ENCODE data around the gene LDB2.

LDB2 gene

DNA sequence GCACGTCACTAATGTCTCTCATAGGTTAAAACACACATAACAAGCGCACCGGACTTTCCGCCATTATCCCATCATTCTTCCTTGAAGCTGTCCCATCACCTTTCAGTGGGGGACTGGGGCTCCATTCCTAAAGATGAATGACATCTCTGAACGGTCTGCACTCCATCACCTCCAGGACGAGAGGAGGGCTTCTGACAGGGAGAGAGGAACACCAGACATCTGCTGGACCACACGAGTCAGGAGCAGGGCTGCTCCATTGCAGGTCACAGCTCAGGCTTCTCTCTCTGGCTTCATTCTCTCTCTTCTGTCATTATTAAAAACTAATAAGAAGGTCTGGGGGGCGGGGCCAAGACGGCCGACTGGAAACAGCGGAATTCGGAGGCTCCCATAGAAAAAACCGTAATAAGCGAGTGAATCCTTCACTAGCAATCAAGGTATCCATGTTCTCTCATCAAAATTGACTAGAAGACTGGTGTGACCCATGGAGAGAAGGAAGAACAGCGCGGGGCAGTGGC, 289.8 kb downstream of the LDB2 start:
- no peaks in the 10 kb centered on the region for H3K36me3 ChIP-seq
- peaks cover 14% of the 10 kb centered on the region for H3K9me3 ChIP-seq (ENCODE audit: severe bottlenecking)
- TF ChIP-seq, protein P1, sequence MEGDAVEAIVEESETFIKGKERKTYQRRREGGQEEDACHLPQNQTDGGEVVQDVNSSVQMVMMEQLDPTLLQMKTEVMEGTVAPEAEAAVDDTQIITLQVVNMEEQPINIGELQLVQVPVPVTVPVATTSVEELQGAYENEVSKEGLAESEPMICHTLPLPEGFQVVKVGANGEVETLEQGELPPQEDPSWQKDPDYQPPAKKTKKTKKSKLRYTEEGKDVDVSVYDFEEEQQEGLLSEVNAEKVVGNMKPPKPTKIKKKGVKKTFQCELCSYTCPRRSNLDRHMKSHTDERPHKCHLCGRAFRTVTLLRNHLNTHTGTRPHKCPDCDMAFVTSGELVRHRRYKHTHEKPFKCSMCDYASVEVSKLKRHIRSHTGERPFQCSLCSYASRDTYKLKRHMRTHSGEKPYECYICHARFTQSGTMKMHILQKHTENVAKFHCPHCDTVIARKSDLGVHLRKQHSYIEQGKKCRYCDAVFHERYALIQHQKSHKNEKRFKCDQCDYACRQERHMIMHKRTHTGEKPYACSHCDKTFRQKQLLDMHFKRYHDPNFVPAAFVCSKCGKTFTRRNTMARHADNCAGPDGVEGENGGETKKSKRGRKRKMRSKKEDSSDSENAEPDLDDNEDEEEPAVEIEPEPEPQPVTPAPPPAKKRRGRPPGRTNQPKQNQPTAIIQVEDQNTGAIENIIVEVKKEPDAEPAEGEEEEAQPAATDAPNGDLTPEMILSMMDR (IDR thresholded peaks at IDR 0.05; ENCODE audit: low read depth, low read length) = no peak
- H3K27me3 ChIP-seq (ENCODE audit: insufficient read depth, low read depth, severe bottlenecking) = no peaks in the 10 kb centered on the region
- H3K27ac ChIP-seq = peak overlapping the region; percentile 69
- H3K4me3 ChIP-seq (ENCODE audit: low read depth, low read length) = no peak overlapping the region
- no peak for DNase-seq

DNA sequence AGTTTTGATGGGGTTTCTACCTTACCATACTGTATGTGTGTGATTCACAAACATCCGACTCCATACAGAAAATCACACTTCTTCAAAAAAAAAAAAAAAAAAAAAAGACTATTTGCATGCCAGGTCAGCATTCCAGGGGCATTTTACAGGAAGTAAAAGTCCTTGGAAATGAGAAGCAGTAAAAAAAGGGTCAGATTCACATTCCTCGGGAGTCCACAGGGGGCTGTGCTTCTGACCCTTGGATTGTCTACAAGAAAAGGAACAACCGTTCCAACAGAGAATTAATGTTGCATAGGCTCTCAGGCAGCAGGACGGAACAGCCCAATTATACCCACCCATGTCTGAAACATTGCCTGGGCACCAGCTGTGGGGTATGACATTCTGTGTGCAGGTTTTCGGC, 290.3 kb downstream of the LDB2 start:
- Histone ChIP-seq H3K4me3 (ENCODE audit: low read depth, low read length) (no peak overlapping the region), H3K9me3 (ENCODE audit: severe bottlenecking) (peaks cover 14% of the 10 kb centered on the region), H3K27ac (no peak overlapping the region), H3K27me3 (ENCODE audit: insufficient read depth, low read depth, severe bottlenecking) (no peaks in the 10 kb centered on the region), H3K36me3 (no peaks in the 10 kb centered on the region)
- no peak for DNase-seq
- TF ChIP-seq, protein P1 (IDR thresholded peaks at IDR 0.05; ENCODE audit: low read depth, low read length) = no peak

DNA sequence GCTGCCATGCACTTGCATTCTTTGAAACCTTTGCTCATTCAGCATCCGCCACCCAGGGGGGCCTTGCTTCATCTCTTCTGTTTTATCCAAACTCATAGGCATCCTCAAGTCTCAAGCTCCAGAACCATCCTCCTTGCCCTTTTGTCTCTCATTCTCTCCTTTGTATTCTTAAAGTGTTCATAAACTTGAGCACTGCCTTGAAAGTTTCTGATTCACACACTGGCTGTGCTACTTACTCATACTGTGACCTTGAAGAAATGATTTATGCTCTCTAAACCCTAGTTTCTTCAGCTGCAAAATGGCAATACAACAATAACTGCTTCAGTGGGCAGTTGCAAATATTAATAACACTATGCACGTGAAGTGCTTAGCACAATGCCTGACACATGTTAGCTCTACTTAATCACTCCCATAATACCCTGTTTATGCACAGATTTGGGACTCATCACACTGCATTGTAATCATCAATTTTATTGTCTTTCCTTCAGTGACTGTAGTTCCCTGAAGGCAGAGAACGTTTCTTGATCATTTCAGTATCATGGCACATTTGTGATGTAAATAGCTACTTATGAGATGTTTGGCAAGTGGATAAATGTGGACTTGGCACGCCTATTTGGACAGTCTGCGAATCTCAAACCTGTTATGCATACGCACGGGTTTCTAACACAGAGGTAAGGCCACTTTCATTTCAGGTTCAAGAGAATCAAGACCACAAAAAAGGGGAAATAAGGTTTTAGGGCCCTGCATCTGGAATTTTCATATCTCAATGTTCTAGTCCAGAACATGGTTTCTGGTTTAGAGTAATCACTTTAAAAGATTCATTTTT, 291.0 kb downstream of the LDB2 start:
- H3K27me3 ChIP-seq (ENCODE audit: insufficient read depth, low read depth, severe bottlenecking) = no peaks in the 10 kb centered on the region
- no peak overlapping the region for H3K27ac ChIP-seq
- DNase-seq = no peak
- TF ChIP-seq, protein P1 (IDR thresholded peaks at IDR 0.05; ENCODE audit: low read depth, low read length) = no peak
- H3K4me3 ChIP-seq (ENCODE audit: low read depth, low read length) = no peak overlapping the region
- peaks cover 14% of the 10 kb centered on the region for H3K9me3 ChIP-seq (ENCODE audit: severe bottlenecking)
- H3K36me3 ChIP-seq = no peaks in the 10 kb centered on the region

DNA sequence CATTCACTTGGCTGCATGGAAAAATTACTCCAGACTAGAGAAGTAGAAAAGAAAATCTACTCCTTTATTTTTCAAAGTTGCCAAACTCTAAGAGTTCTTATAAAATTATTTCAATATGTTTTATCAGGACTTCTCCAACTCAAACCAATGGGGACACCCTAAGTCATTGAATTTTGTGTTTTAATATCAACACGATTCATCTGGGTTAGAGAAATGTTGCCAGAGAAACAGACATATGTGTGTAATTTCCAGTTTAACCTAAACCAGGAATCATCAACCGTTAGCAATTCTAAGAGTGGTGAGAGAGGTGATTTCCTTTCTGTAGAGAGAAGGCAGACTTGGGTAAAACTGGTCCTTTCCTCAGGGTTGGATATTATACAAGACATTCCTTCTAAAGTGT, 291.8 kb downstream of the LDB2 start:
- TF ChIP-seq, protein P1 (IDR thresholded peaks at IDR 0.05; ENCODE audit: low read depth, low read length) = no peak
- Histone ChIP-seq H3K27ac (no peak overlapping the region), H3K36me3 (no peaks in the 10 kb centered on the region), H3K4me3 (ENCODE audit: low read depth, low read length) (no peak overlapping the region), H3K9me3 (ENCODE audit: severe bottlenecking) (peaks cover 14% of the 10 kb centered on the region), H3K27me3 (ENCODE audit: insufficient read depth, low read depth, severe bottlenecking) (no peaks in the 10 kb centered on the region)
- DNase-seq = no peak

DNA sequence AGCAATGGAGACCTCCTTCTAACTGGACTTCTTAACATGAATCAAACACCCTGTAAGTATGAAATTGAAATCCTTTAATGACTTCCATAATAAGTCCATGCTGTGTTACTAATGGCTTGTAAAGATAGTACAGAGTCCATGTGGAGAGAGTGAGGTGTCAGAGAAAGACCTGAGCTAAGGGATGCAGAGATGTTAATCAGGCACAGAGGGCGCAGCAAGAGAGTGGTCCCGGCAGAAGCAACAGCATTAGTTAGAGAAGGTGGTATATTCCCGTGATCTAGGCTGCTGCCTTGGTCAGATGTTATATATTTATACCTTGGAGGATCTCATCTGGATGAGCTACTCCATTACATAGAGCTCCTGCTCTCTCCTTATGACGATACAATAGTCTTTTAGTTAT, 295.3 kb downstream of the LDB2 start:
- Histone ChIP-seq H3K27me3 (ENCODE audit: insufficient read depth, low read depth, severe bottlenecking) (no peaks in the 10 kb centered on the region), H3K4me3 (ENCODE audit: low read depth, low read length) (no peak overlapping the region), H3K36me3 (no peaks in the 10 kb centered on the region), H3K9me3 (ENCODE audit: severe bottlenecking) (peaks cover under 1% of the 10 kb centered on the region), H3K27ac (no peak overlapping the region)
- DNase-seq = no peak
- TF ChIP-seq, protein P1 (IDR thresholded peaks at IDR 0.05; ENCODE audit: low read depth, low read length) = no peak
